Endothelial cell of umbilical vein (primary cell): ENCODE data around the gene AGGF1. TPM values are rescaled to one million over a fixed set of nuclear protein-coding genes. Genes with fewer than 3 reads are reported as not detected.

Source experiments
- BruUV-seq: library from RNA; stranded (reverse); fragments of 400-500 nt; replicated peaks from 2 replicates; lab custom pipeline; 2021; lab: Mats Ljungman, UMichigan
- CTCF ChIA-PET: fragments of 300-600, 350-600 bp; sonication (Branson Sonifier 250); formaldehyde crosslinking; loops from one replicate; lab custom pipeline; 2021; ENCODE audit warnings: antibody characterized with exemption, inconsistent platforms; lab: Charles Lee
- POLR2A ChIA-PET: fragments of 300-600, 350-600 bp; sonication (Branson Sonifier 250); formaldehyde crosslinking; loops from one replicate; lab custom pipeline; 2021; ENCODE audit warnings: antibody characterized with exemption, inconsistent platforms; lab: Charles Lee
- DNase-seq: peaks from one replicate; pipeline ENCODE4 v3.0.0-alpha.2; 2011; ENCODE audit warnings: low read depth, low spot score
- FAIRE-seq: peaks from 2 replicates; lab custom pipeline; 2011; peaks lifted over from hg19 to GRCh38; lab: Jason Lieb, UNC
- H2AFZ ChIP-seq: 2 replicates; pipeline ENCODE4 v1.6.0; 2012; ENCODE audit warnings: low read depth, low read length, control low read depth, inconsistent platforms
- H3K27ac ChIP-seq: 2 replicates; pipeline ENCODE4 v1.5.1; 2011; ENCODE audit warnings: low read depth, mild to moderate bottlenecking, control low read depth, low read length, moderate library complexity; ENCODE audit not compliant: insufficient read depth
- H3K27me3 ChIP-seq, 2 experiments: 2 replicates each; pipeline versions ENCODE4 v1.6.0 to v1.6.1; 2011; ENCODE audit warnings: low read length in 2 of 2, mixed read lengths in 1 of 2; ENCODE audit not compliant: control insufficient read depth in 2 of 2, insufficient read depth in 2 of 2
- H3K36me3 ChIP-seq, 2 experiments: 2 replicates in 1 of 2; 3 replicates in 1 of 2; pipeline ENCODE4 v1.5.1; 2011; ENCODE audit warnings: low read length in 2 of 2, mild to moderate bottlenecking in 1 of 2, moderate library complexity in 1 of 2; ENCODE audit not compliant: control insufficient read depth in 2 of 2, insufficient read depth in 2 of 2; ENCODE audit errors: extremely low read depth in 1 of 2
- H3K4me1 ChIP-seq: 3 replicates; pipeline ENCODE4 v1.5.1; 2011; ENCODE audit warnings: mild to moderate bottlenecking, low read length; ENCODE audit not compliant: control insufficient read depth, insufficient read depth; ENCODE audit errors: extremely low read depth
- H3K4me2 ChIP-seq: 2 replicates; pipeline ENCODE4 v1.6.1; 2011; ENCODE audit warnings: low read length, control low read depth, mixed read lengths; ENCODE audit not compliant: insufficient read depth
- H3K4me3 ChIP-seq, 3 experiments: fragments of 200-600 bp in 1 of 3; sonication (generic), shearing (Covaris generic) in 1 of 3; replicated peaks in 1 of 3; 2 replicates each; pipeline ENCODE4 v1.5.1; 2011 to 2016; ENCODE audit warnings: control low read depth in 3 of 3, low read length in 3 of 3, mild to moderate bottlenecking in 2 of 3, inconsistent platforms in 1 of 3, low read depth in 1 of 3, moderate library complexity in 1 of 3; ENCODE audit not compliant: insufficient read depth in 1 of 3
- H3K79me2 ChIP-seq: 2 replicates; pipeline ENCODE4 v1.6.0; 2012; ENCODE audit warnings: low read length, inconsistent platforms; ENCODE audit not compliant: control insufficient read depth, insufficient read depth
- H3K9ac ChIP-seq: replicated peaks from 2 replicates; pipeline ENCODE3; 2011; ENCODE audit warnings: low read length, control low read depth; ENCODE audit not compliant: insufficient read depth; ENCODE audit errors: extremely low read depth
- H3K9me1 ChIP-seq: replicated peaks from 3 replicates; pipeline ENCODE4 v1.6.0; 2011; ENCODE audit warnings: mild to moderate bottlenecking, low read length; ENCODE audit not compliant: control insufficient read depth, insufficient read depth; ENCODE audit errors: extremely low read depth
- H3K9me3 ChIP-seq: replicated peaks from 2 replicates; pipeline ENCODE4 v1.5.1; 2012; ENCODE audit warnings: low read length, inconsistent platforms; ENCODE audit not compliant: control insufficient read depth, insufficient read depth
- H4K20me1 ChIP-seq: replicated peaks from 2 replicates; pipeline ENCODE3; 2011; ENCODE audit warnings: mild to moderate bottlenecking, low read length; ENCODE audit not compliant: control insufficient read depth, insufficient read depth; ENCODE audit errors: extremely low read depth
- EZH2 ChIP-seq: IDR thresholded peaks from 2 replicates; pipeline ENCODE4 v1.6.1; 2012; ENCODE audit warnings: borderline replicate concordance, low read depth, mild to moderate bottlenecking, moderate library complexity, low read length, inconsistent platforms; ENCODE audit not compliant: severe bottlenecking
- FOS ChIP-seq: IDR thresholded peaks from 2 replicates; pipeline ENCODE4 v1.6.1; 2011; ENCODE audit warnings: mild to moderate bottlenecking, low read length, moderate library complexity, borderline replicate concordance; ENCODE audit not compliant: insufficient read depth
- GATA2 ChIP-seq: IDR thresholded peaks from 2 replicates; pipeline ENCODE4 v1.7.0; 2011; ENCODE audit warnings: low read depth, mild to moderate bottlenecking, moderate library complexity, mixed read lengths, low read length; ENCODE audit not compliant: insufficient read length, insufficient read depth
- JUN ChIP-seq: IDR thresholded peaks from 2 replicates; pipeline ENCODE4 v1.6.1; 2011; ENCODE audit warnings: borderline replicate concordance, low read depth; ENCODE audit not compliant: insufficient read length, insufficient read depth
- MAX ChIP-seq: IDR thresholded peaks from 2 replicates; pipeline ENCODE4 v1.6.1; 2011; ENCODE audit not compliant: insufficient read depth, insufficient read length
- MYC ChIP-seq: IDR thresholded peaks from one replicate; pipeline ENCODE4 v1.6.1; 2011; ENCODE audit warnings: mild to moderate bottlenecking, low read depth, low read length
- POLR2A ChIP-seq: IDR thresholded peaks from 2 replicates; pipeline ENCODE4 v1.6.1; 2012; ENCODE audit warnings: low read depth, mild to moderate bottlenecking, control low read depth, low read length
- POLR2AphosphoS5 ChIP-seq: IDR thresholded peaks from 2 replicates; pipeline ENCODE4 v1.6.1; 2012; ENCODE audit warnings: low read depth, mild to moderate bottlenecking, control low read depth, low read length, moderate library complexity; ENCODE audit not compliant: insufficient read depth
- dilution Hi-C: fragments of 300-500 bp; cut with MboI; formaldehyde crosslinking; loops from one replicate; pipeline ENCODE4 v1.15.0; 2019; ENCODE audit warnings: low sequenced_read_pairs; ENCODE audit not compliant: extremely low pct_ligation_motif_present
- intact Hi-C: fragments of 100-400 bp; cut with micrococcal nuclease; formaldehyde crosslinking; loops from one replicate; pipeline ENCODE4 v1.10.0; 2022
- polyA plus RNA-seq, 4 experiments: library from polyadenylated mRNA; depleted of rRNA in 3 of 4; stranded (reverse) in 3 of 4; unstranded in 1 of 4; fragments of >200 nt; gene quantifications; 2 replicates each; pipeline versions ENCODE4 v1.2.1 to v1.2.3, GENCODE V29; 2011 to 2012; ENCODE audit warnings: missing spikeins in 1 of 4
- total RNA-seq: library from RNA; stranded (reverse); gene quantifications from 2 replicates; pipeline ENCODE4 v1.2.3, GENCODE V29; 2021
- TF ChIP-seq, protein P1 (sequence below), 2 donors: IDR thresholded peaks; 1 replicate in 1 of 2; 2 replicates in 1 of 2; pipeline ENCODE4 v1.5.1; 2011; ENCODE audit warnings: low read length in 2 of 2, mild to moderate bottlenecking in 2 of 2, moderate library complexity in 2 of 2, control low read depth in 1 of 2, inconsistent platforms in 1 of 2, low read depth in 1 of 2; ENCODE audit not compliant: insufficient read depth in 1 of 2; ENCODE audit errors: extremely low read depth in 1 of 2

AGGF1 gene
- total and polyA plus RNA-seq, 2 donors (not counting 3 experiments of a cell fraction or from before 2014, with no cell fraction given) = 6.7 to 19.9 TPM

DNA sequence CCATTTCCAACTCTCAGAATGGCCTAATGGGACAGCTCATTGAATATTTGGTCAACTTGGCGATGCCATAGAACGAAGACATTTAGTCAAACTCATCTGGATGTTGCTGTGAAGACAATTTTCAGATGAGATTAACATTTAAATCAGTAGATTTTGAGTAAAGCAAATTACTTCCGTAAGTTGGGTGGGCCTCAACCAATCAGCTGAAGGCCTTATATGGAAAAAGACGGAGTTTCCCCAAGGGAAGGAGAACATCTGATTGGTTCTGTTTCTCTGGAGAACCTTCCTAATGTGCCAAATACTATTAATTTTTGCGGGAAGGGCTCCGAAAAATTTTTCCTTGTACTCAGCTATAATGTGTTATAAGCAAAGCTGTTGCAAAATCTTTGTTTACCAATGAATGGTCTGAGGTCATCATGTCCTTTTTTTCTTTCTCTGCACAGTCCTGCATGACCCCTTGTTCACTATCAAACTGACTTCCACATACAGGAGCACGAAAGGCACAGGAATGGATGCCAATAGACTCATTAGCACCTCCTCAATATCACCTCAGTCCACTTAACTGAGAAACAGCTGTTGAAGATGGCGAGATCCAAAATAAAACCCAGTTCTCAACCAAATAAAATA, 49.6 kb upstream of the AGGF1 start:
- H3K4me3 ChIP-seq = no peak overlapping the region
- dilution Hi-C loops = no loop called here
- peak; percentile 12 for FAIRE-seq
- POLR2A ChIA-PET = no interaction called here
- CTCF ChIA-PET = no interaction called here
- H3K4me2 ChIP-seq = no peak overlapping the region
- no peaks in the 10 kb centered on the region for H3K4me1 ChIP-seq
- H3K36me3 ChIP-seq = no peaks in the 10 kb centered on the region
- H3K79me2 ChIP-seq = no peaks in the 10 kb centered on the region
- no TSS peak for BruUV-seq
- no peaks in the 10 kb centered on the region for H4K20me1 ChIP-seq
- TF ChIP-seq EZH2 = no peak
- H2AFZ ChIP-seq = no peak overlapping the region
- no peak for DNase-seq
- H3K27ac ChIP-seq = no peak overlapping the region
- no peaks in the 10 kb centered on the region for H3K9me3 ChIP-seq
- no peaks in the 10 kb centered on the region for H3K9me1 ChIP-seq
- no peak overlapping the region for H3K9ac ChIP-seq
- H3K27me3 ChIP-seq = peaks cover 0 to 3% of the 10 kb centered on the region in 2 experiments
- intact Hi-C loops = no loop called here

DNA sequence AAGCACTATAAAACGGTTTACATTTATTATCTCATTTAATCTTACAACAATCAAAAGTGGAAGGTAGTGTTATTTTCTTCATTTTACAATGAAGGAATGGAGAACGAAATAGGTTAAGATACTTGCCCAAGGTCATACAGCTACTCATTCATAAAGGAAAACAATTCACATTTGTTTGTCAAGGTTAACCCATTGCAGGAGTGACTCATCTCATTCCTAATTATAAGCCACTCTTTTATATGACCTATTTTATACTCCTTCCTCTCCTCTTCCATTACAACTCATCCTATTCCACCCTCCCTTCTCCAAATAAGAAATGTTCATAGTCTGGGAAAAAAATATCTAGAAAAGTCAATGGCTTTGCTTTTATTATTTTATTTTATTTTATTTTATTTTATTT, 47.8 kb upstream of the AGGF1 start:
- TF ChIP-seq POLR2AphosphoS5 (no peak), MYC (no peak), POLR2A (no peak), GATA2 (no peak), MAX (no peak), FOS (no peak), JUN (no peak), EZH2 (no peak)
- TF ChIP-seq, protein P1, sequence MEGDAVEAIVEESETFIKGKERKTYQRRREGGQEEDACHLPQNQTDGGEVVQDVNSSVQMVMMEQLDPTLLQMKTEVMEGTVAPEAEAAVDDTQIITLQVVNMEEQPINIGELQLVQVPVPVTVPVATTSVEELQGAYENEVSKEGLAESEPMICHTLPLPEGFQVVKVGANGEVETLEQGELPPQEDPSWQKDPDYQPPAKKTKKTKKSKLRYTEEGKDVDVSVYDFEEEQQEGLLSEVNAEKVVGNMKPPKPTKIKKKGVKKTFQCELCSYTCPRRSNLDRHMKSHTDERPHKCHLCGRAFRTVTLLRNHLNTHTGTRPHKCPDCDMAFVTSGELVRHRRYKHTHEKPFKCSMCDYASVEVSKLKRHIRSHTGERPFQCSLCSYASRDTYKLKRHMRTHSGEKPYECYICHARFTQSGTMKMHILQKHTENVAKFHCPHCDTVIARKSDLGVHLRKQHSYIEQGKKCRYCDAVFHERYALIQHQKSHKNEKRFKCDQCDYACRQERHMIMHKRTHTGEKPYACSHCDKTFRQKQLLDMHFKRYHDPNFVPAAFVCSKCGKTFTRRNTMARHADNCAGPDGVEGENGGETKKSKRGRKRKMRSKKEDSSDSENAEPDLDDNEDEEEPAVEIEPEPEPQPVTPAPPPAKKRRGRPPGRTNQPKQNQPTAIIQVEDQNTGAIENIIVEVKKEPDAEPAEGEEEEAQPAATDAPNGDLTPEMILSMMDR (IDR thresholded peaks at IDR 0.05; ENCODE audit: extremely low read depth in 1 of 2, insufficient read depth in 1 of 2, low read depth in 1 of 2, low read length in 2 of 2) = no peak
- no peak overlapping the region for H3K4me3 ChIP-seq
- no TSS peak for BruUV-seq
- intact Hi-C loops = no loop called here
- ChIA-PET POLR2A (no interaction called here), CTCF (no interaction called here)
- H3K36me3 ChIP-seq = no peaks in the 10 kb centered on the region
- no peaks in the 10 kb centered on the region for H3K9me3 ChIP-seq
- DNase-seq (no peak), FAIRE-seq (no peak)
- no peaks in the 10 kb centered on the region for H3K9me1 ChIP-seq
- H3K27ac ChIP-seq = no peak overlapping the region
- H3K9ac ChIP-seq = no peak overlapping the region
- no peaks in the 10 kb centered on the region for H3K79me2 ChIP-seq
- H2AFZ ChIP-seq = no peak overlapping the region
- H3K27me3 ChIP-seq = no peaks in the 10 kb centered on the region
- no peaks in the 10 kb centered on the region for H3K4me1 ChIP-seq
- H3K4me2 ChIP-seq = no peak overlapping the region
- dilution Hi-C loops = no loop called here
- H4K20me1 ChIP-seq = no peaks in the 10 kb centered on the region
